ENCODE data around the gene SYT1.

Gene SYT1

DNA sequence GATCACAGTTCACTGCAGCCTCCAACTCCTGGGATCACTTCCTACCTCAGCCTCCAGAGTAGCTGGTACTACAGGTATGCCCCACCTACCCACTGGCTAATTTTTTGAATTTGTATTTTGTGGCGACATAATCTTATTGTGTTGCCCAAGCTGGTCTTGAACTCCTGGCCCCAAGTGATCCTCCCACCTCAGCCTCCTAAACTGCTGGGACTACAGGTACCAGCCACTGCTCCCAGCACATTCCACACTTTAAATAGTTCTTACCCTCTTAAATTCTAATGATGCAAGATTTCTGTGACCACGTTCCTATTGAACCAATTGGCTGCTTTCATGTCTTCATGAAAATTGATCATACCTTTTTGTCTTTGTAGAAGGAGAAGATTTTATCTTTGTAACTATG, 96.6 kb downstream of the SYT1 start:
- TF ChIP-seq SIN3A (IDR thresholded peaks at IDR 0.05; ENCODE audit: borderline replicate concordance, insufficient read depth, low read length) (no peak), TAF1 (IDR thresholded peaks at IDR 0.05; ENCODE audit: borderline replicate concordance, insufficient read depth, low read length) (no peak), FOXP2 (optimal IDR thresholded peaks at IDR 0.05; ENCODE audit: borderline replicate concordance, extremely low read depth, extremely low read length, insufficient read depth) (no peak), POLR2AphosphoS5 (IDR thresholded peaks at IDR 0.05; ENCODE audit: low read depth, low read length) (no peak)
- TF ChIP-seq, protein P1, sequence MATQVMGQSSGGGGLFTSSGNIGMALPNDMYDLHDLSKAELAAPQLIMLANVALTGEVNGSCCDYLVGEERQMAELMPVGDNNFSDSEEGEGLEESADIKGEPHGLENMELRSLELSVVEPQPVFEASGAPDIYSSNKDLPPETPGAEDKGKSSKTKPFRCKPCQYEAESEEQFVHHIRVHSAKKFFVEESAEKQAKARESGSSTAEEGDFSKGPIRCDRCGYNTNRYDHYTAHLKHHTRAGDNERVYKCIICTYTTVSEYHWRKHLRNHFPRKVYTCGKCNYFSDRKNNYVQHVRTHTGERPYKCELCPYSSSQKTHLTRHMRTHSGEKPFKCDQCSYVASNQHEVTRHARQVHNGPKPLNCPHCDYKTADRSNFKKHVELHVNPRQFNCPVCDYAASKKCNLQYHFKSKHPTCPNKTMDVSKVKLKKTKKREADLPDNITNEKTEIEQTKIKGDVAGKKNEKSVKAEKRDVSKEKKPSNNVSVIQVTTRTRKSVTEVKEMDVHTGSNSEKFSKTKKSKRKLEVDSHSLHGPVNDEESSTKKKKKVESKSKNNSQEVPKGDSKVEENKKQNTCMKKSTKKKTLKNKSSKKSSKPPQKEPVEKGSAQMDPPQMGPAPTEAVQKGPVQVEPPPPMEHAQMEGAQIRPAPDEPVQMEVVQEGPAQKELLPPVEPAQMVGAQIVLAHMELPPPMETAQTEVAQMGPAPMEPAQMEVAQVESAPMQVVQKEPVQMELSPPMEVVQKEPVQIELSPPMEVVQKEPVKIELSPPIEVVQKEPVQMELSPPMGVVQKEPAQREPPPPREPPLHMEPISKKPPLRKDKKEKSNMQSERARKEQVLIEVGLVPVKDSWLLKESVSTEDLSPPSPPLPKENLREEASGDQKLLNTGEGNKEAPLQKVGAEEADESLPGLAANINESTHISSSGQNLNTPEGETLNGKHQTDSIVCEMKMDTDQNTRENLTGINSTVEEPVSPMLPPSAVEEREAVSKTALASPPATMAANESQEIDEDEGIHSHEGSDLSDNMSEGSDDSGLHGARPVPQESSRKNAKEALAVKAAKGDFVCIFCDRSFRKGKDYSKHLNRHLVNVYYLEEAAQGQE (IDR thresholded peaks at IDR 0.05; ENCODE audit: insufficient read depth in 1 of 2, low read depth in 2 of 2, low read length in 2 of 2): no peak

- TF ChIP-seq, protein P1 (IDR thresholded peaks at IDR 0.05; ENCODE audit: insufficient read depth in 1 of 2, low read depth in 2 of 2, low read length in 2 of 2): no peak
- TF ChIP-seq POLR2AphosphoS5 (IDR thresholded peaks at IDR 0.05; ENCODE audit: low read depth, low read length): no peak
- no peak for TF ChIP-seq TAF1 (IDR thresholded peaks at IDR 0.05; ENCODE audit: borderline replicate concordance, insufficient read depth, low read length)
- TF ChIP-seq SIN3A (IDR thresholded peaks at IDR 0.05; ENCODE audit: borderline replicate concordance, insufficient read depth, low read length): no peak
- TF ChIP-seq FOXP2 (optimal IDR thresholded peaks at IDR 0.05; ENCODE audit: borderline replicate concordance, extremely low read depth, extremely low read length, insufficient read depth): no peak
These were observed 99.1 kb downstream of the SYT1 start for GRCh38 chr12:78963439-78964227.

DNA sequence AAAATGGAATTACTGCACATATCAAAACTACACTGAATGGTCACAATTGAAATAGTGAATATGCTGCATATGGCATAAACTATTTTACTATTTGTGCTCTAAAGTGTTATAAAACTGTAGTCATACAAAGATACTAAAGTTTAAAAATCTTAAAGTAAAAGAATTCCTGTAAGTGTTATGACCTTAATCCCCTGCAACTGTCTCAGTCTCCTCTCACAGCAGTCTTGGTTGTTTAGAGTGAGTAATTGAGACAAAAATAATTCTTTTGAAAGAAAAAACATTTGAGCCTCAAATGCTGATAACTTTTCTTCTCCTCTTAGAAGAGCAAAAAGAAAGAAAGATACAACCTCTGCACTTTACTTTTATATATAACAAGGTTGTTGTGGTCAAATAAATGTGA, 99.9 kb downstream of the SYT1 start:
- no peak for TF ChIP-seq POLR2AphosphoS5 (IDR thresholded peaks at IDR 0.05; ENCODE audit: low read depth, low read length)
- TF ChIP-seq TAF1 (IDR thresholded peaks at IDR 0.05; ENCODE audit: borderline replicate concordance, insufficient read depth, low read length): no peak
- TF ChIP-seq FOXP2 (optimal IDR thresholded peaks at IDR 0.05; ENCODE audit: borderline replicate concordance, extremely low read depth, extremely low read length, insufficient read depth): no peak
- TF ChIP-seq, protein P1 (IDR thresholded peaks at IDR 0.05; ENCODE audit: insufficient read depth in 1 of 2, low read depth in 2 of 2, low read length in 2 of 2): no peak
- TF ChIP-seq SIN3A (IDR thresholded peaks at IDR 0.05; ENCODE audit: borderline replicate concordance, insufficient read depth, low read length): no peak

DNA sequence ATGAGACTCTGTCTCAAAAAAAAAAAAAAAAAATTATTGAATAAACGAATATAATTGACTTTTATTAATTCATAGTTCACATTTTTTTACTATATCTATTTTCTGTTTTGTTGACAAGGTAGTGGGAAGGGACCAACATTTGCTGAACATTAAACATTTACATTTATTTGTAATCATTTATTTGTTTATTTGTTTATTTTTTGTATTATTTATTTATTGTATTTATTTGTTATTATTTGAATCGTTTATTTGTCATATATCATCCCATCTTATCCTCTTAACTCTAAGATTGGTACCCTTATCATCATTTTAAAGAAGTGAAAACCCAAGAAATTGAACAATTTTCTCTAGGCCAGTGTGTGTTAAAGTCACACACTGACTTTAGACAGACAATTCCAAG, 101.5 kb downstream of the SYT1 start:
- TF ChIP-seq POLR2AphosphoS5 (IDR thresholded peaks at IDR 0.05; ENCODE audit: low read depth, low read length) (no peak), SIN3A (IDR thresholded peaks at IDR 0.05; ENCODE audit: borderline replicate concordance, insufficient read depth, low read length) (no peak), FOXP2 (optimal IDR thresholded peaks at IDR 0.05; ENCODE audit: borderline replicate concordance, extremely low read depth, extremely low read length, insufficient read depth) (no peak), TAF1 (IDR thresholded peaks at IDR 0.05; ENCODE audit: borderline replicate concordance, insufficient read depth, low read length) (no peak)
- TF ChIP-seq, protein P1 (IDR thresholded peaks at IDR 0.05; ENCODE audit: insufficient read depth in 1 of 2, low read depth in 2 of 2, low read length in 2 of 2): no peak
